ENCODE measurements around the gene IFT74. TPM values are rescaled to one million over a fixed set of nuclear protein-coding genes. Genes with fewer than 3 reads are reported as not detected.

Gene IFT74
- total and polyA plus RNA-seq, 10 of the 15 experiments (the other 5 are each of a cell fraction or from before 2014, with no cell fraction given): 7.6 to 15.4 (median 12.3) TPM

DNA sequence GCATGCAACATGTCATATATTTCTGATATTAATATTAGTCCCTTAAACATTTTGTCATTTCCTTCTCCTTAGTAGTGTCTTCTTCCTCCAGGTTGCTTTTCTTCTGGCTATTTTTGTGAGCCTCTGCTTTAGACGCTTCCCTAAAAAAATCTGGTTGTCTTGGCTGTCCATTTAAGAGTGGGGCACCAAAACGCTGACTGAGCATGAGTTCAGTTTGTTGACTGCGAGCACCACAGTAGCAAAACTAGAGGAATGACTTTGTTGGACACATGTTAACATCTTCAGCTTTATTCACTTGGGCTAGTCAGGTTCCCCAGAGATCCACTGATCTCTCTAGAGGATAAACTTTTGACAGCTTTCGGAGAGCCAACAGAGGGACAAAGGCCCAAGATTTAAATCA, 133.5 kb downstream of the IFT74 start:
- H2AFZ ChIP-seq (ENCODE audit: control insufficient read depth, low read depth, low read length): no peak overlapping the region
- ChIA-PET SMC1A (ENCODE audit: uncharacterized antibody, unreplicated experiment) (no interaction called here), CTCF (no interaction called here), RAD21 (ENCODE audit: unreplicated experiment) (no interaction called here), POLR2A (no interaction called here)
- no peak overlapping the region for H3K9ac ChIP-seq (ENCODE audit: control insufficient read depth, insufficient read depth, low read length)
- no peaks in the 10 kb centered on the region for H3K9me3 ChIP-seq (replicated peaks; ENCODE audit: control insufficient read depth, insufficient read depth, low read length)
- H3K79me2 ChIP-seq (ENCODE audit: control insufficient read depth, insufficient read depth, low read length): no peaks in the 10 kb centered on the region
- intact Hi-C loops (cut with micrococcal nuclease; ENCODE audit: unreplicated experiment) (no loop called here), in situ Hi-C loops (cut with MboI) (no loop called here)
- no peak overlapping the region for H3K4me3 ChIP-seq
- H3K4me1 ChIP-seq (ENCODE audit: control insufficient read depth, insufficient read depth, low read length): no peaks in the 10 kb centered on the region
- ATAC-seq (no peak), DNase-seq (ENCODE audit: low read depth, low spot score) (no peak), FAIRE-seq (no peak)
- H4K20me1 ChIP-seq (ENCODE audit: control insufficient read depth, insufficient read depth): no peaks in the 10 kb centered on the region
- H3K27ac ChIP-seq (ENCODE audit: control insufficient read depth, insufficient read depth): no peak overlapping the region
- BruUV-seq (replicated peaks): no TSS peak
- no peak for TF ChIP-seq MYC (IDR thresholded peaks at IDR 0.05; ENCODE audit: insufficient read depth, insufficient read length, insufficient replicate concordance, low read length, severe bottlenecking)
- TF ChIP-seq PML (IDR thresholded peaks at IDR 0.05; ENCODE audit: low read length): no peak
- no peak for TF ChIP-seq MTA2 (IDR thresholded peaks at IDR 0.05; ENCODE audit: low read depth)
- no peak for TF ChIP-seq NFYB (IDR thresholded peaks at IDR 0.05; ENCODE audit: insufficient read depth, low read depth, low read length)
- TF ChIP-seq ZNF622 (IDR thresholded peaks at IDR 0.05): no peak
- no peak for TF ChIP-seq YBX1 (IDR thresholded peaks at IDR 0.05)
- no peak overlapping the region for H3K4me2 ChIP-seq (ENCODE audit: control insufficient read depth, insufficient read depth)
- H3K36me3 ChIP-seq (ENCODE audit: control insufficient read depth in 2 of 2, insufficient read depth in 2 of 2, low read length in 1 of 2): no peaks in the 10 kb centered on the region
- H3K27me3 ChIP-seq (replicated peaks in 1 of 2; ENCODE audit: control insufficient read depth in 2 of 2, insufficient read depth in 2 of 2, low read length in 1 of 2): no peaks in the 10 kb centered on the region; a peak in 1 of 4 replicates
- 8% methylated on average over 4 of the region's 4 CpGs for WGBS (ENCODE audit: insufficient coverage, insufficient replicate concordance, low lambda C conversion rate, missing lambda C conversion rate)

DNA sequence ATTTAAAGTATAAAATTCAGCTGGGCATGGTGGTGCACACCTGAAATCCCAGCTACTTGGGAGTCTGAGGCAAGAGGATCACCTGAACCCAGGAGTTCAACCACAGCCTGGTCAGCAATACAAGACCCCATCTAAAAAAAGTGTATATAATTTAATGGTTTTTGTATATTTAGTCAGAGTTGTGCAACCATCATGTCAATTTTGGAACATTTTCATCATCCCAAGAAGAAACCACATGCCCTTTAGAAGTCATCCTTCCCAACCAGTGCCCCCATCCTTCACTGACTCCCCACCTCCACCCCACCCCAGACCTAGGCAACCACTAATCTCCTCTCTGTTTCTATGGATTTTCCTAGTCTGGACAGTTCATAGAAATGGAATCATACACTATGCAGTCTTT, 134.0 kb downstream of the IFT74 start:
- ChIA-PET CTCF (no interaction called here), POLR2A (no interaction called here), RAD21 (ENCODE audit: unreplicated experiment) (no interaction called here), SMC1A (ENCODE audit: uncharacterized antibody, unreplicated experiment) (no interaction called here)
- BruUV-seq (replicated peaks): no TSS peak
- FAIRE-seq: no peak
- Histone ChIP-seq H3K4me3 (no peak overlapping the region), H3K9ac (ENCODE audit: control insufficient read depth, insufficient read depth, low read length) (no peak overlapping the region), H3K4me1 (ENCODE audit: control insufficient read depth, insufficient read depth, low read length) (no peaks in the 10 kb centered on the region), H3K79me2 (ENCODE audit: control insufficient read depth, insufficient read depth, low read length) (no peaks in the 10 kb centered on the region), H3K36me3 (ENCODE audit: control insufficient read depth in 2 of 2, insufficient read depth in 2 of 2, low read length in 1 of 2) (no peaks in the 10 kb centered on the region), H3K27me3 (replicated peaks in 1 of 2; ENCODE audit: control insufficient read depth in 2 of 2, insufficient read depth in 2 of 2, low read length in 1 of 2) (no peaks in the 10 kb centered on the region; a peak in 1 of 4 replicates), H4K20me1 (ENCODE audit: control insufficient read depth, insufficient read depth) (no peaks in the 10 kb centered on the region), H3K9me3 (replicated peaks; ENCODE audit: control insufficient read depth, insufficient read depth, low read length) (no peaks in the 10 kb centered on the region), H2AFZ (ENCODE audit: control insufficient read depth, low read depth, low read length) (no peak overlapping the region), H3K27ac (ENCODE audit: control insufficient read depth, insufficient read depth) (no peak overlapping the region), H3K4me2 (ENCODE audit: control insufficient read depth, insufficient read depth) (no peak overlapping the region)
- in situ Hi-C loops (cut with MboI): no loop called here
- ATAC-seq: no peak
- no peak for TF ChIP-seq EED (IDR thresholded peaks at IDR 0.05; ENCODE audit: low read depth)
- TF ChIP-seq, protein P1, sequence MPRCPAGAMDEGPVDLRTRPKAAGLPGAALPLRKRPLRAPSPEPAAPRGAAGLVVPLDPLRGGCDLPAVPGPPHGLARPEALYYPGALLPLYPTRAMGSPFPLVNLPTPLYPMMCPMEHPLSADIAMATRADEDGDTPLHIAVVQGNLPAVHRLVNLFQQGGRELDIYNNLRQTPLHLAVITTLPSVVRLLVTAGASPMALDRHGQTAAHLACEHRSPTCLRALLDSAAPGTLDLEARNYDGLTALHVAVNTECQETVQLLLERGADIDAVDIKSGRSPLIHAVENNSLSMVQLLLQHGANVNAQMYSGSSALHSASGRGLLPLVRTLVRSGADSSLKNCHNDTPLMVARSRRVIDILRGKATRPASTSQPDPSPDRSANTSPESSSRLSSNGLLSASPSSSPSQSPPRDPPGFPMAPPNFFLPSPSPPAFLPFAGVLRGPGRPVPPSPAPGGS (IDR thresholded peaks at IDR 0.05; ENCODE audit: borderline replicate concordance, insufficient read depth, low read depth, low read length, poor library complexity, severe bottlenecking): no peak
- TF ChIP-seq TAF1 (IDR thresholded peaks at IDR 0.05; ENCODE audit: borderline replicate concordance, low read depth, low read length): no peak
- no peak for TF ChIP-seq RAD51 (IDR thresholded peaks at IDR 0.05)
- TF ChIP-seq ZNF384 (IDR thresholded peaks at IDR 0.05; ENCODE audit: borderline replicate concordance, low read depth, low read length): no peak
- no peak for TF ChIP-seq RCOR1 (conservative IDR thresholded peaks at IDR 0.05; ENCODE audit: low read depth, low read length)
- no peak for DNase-seq (ENCODE audit: low read depth, low spot score)
- intact Hi-C loops (cut with micrococcal nuclease; ENCODE audit: unreplicated experiment): no loop called here

Data from GM12878 (cell line).